DND-41 (cell line): Measurements from ENCODE around the gene HSP90AB1.

Source experiments
- ATAC-seq: fragments of 200-7000 bp; cut with Tn5 transposase; 3 replicates; pipeline ENCODE4 v1.9.1; 2021; ENCODE audit warnings: low read depth; ENCODE audit not compliant: insufficient read depth
- DNase-seq: peaks from one replicate; pipeline ENCODE4 v3.0.0-alpha.2; 2020
- H2AFZ ChIP-seq: 2 replicates; pipeline ENCODE4 v1.6.0; 2012; ENCODE audit warnings: low read depth, low read length
- H3K27ac ChIP-seq: 2 replicates; pipeline ENCODE4 v1.5.1; 2012; ENCODE audit warnings: low read length, inconsistent platforms
- H3K27me3 ChIP-seq: fragments of 200-600 bp; sonication (generic); 2 replicates; pipeline ENCODE4 v1.6.0; 2012; ENCODE audit warnings: low read length, mild to moderate bottlenecking, inconsistent platforms; ENCODE audit not compliant: insufficient read depth, poor library complexity
- H3K36me3 ChIP-seq: 2 replicates; pipeline ENCODE4 v1.5.1; 2012; ENCODE audit warnings: low read length, inconsistent platforms; ENCODE audit not compliant: insufficient read depth
- H3K4me1 ChIP-seq: 2 replicates; pipeline ENCODE4 v1.5.1; 2012; ENCODE audit warnings: mild to moderate bottlenecking, low read length; ENCODE audit not compliant: insufficient read depth
- H3K4me2 ChIP-seq: 2 replicates; pipeline ENCODE4 v1.6.0; 2012; ENCODE audit warnings: mild to moderate bottlenecking, moderate library complexity, low read length, inconsistent platforms; ENCODE audit not compliant: insufficient read depth
- H3K4me3 ChIP-seq, 2 experiments: fragments of 200-600 bp in 1 of 2; shearing (Covaris generic) in 1 of 2; 2 replicates each; pipeline ENCODE4 v1.5.1; 2012 to 2016; ENCODE audit warnings: inconsistent platforms in 2 of 2, low read length in 2 of 2, mild to moderate bottlenecking in 2 of 2, low read depth in 1 of 2, moderate library complexity in 1 of 2
- H3K79me2 ChIP-seq: 2 replicates; pipeline ENCODE4 v1.6.0; 2012; ENCODE audit warnings: low read length, inconsistent platforms; ENCODE audit not compliant: insufficient read depth
- H3K9ac ChIP-seq: 2 replicates; pipeline ENCODE4 v1.6.0; 2012; ENCODE audit warnings: low read depth, mild to moderate bottlenecking, inconsistent platforms, low read length, moderate library complexity
- H3K9me3 ChIP-seq: 2 replicates; pipeline ENCODE4 v1.5.1; 2012; ENCODE audit warnings: low read length, moderate library complexity, mild to moderate bottlenecking, inconsistent platforms; ENCODE audit not compliant: insufficient read depth, severe bottlenecking
- H4K20me1 ChIP-seq: 2 replicates; pipeline ENCODE4 v1.6.0; 2012; ENCODE audit warnings: low read length; ENCODE audit not compliant: insufficient read depth
- EZH2 ChIP-seq: IDR thresholded peaks from 3 replicates; pipeline ENCODE4 v1.6.1; 2012; ENCODE audit warnings: borderline replicate concordance, low read depth, mild to moderate bottlenecking, moderate library complexity, low read length, inconsistent platforms; ENCODE audit not compliant: severe bottlenecking
- TF ChIP-seq, protein P1 (sequence below): IDR thresholded peaks from 2 replicates; pipeline ENCODE4 v1.5.1; 2012; ENCODE audit warnings: borderline replicate concordance, low read length, moderate library complexity, mild to moderate bottlenecking; ENCODE audit not compliant: poor library complexity, severe bottlenecking; ENCODE audit errors: extremely low read depth

HSP90AB1 gene

DNA sequence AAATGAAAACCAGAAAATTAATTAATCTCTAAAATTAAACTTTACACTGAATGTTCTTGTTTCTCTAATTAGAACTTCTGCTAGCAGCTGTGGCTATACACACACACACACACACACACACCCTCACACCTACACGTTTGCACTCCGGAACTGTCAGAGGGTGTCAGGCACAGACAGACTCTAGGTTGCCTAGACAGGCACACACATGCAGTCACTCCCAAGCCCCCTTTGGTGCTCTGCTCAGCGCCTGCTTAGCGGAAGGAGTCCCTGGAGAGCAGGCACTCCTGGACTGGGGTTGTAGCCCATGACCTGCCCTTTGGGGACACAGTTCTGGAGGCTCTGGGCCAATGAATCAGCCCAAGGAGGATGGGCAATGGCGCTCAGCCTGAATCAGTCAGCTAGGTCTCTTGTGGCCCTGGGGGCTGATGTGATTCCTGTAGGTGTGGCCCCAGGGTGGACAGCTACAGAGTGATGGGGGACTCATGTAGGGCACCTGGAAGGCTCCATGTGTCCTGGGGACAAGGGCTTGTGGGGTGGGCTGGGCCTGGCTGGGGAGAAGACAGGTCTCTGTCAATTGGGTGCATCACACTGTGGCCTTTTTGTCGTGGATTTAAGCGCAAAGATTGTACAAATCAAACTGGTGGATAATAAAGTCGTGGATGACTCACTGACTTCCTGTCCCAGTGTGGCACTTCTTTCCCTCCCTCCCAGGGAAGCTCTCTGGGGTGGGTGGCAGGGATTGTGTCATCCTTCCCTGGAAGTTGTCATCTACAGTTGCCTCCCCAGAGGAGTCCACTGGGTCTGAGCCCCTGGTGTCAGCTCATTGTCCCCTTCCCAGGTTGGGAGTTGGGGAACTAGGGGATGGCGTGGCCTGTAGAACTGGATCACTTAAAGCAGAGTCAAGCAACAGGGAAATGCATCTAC is 32.1 kb downstream of the HSP90AB1 start:
- Histone ChIP-seq H3K4me1 (no peaks in the 10 kb centered on the region), H4K20me1 (0 out of 2 replicates have a peak, but pooled peaks cover 13% of the 10 kb centered on the region), H3K4me2 (no peak overlapping the region), H3K9me3 (no peaks in the 10 kb centered on the region), H3K79me2 (no peaks in the 10 kb centered on the region), H3K27ac (no peak overlapping the region), H3K9ac (no peak overlapping the region), H3K27me3 (peaks cover 6% of the 10 kb centered on the region), H3K36me3 (no peaks in the 10 kb centered on the region), H2AFZ (no peak overlapping the region), H3K4me3 (no peak overlapping the region)
- 0 out of 3 replicates have a peak, but pooled peaks have one; percentile 29 for ATAC-seq
- DNase-seq: no peak
- TF ChIP-seq, protein P1, sequence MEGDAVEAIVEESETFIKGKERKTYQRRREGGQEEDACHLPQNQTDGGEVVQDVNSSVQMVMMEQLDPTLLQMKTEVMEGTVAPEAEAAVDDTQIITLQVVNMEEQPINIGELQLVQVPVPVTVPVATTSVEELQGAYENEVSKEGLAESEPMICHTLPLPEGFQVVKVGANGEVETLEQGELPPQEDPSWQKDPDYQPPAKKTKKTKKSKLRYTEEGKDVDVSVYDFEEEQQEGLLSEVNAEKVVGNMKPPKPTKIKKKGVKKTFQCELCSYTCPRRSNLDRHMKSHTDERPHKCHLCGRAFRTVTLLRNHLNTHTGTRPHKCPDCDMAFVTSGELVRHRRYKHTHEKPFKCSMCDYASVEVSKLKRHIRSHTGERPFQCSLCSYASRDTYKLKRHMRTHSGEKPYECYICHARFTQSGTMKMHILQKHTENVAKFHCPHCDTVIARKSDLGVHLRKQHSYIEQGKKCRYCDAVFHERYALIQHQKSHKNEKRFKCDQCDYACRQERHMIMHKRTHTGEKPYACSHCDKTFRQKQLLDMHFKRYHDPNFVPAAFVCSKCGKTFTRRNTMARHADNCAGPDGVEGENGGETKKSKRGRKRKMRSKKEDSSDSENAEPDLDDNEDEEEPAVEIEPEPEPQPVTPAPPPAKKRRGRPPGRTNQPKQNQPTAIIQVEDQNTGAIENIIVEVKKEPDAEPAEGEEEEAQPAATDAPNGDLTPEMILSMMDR: no peak
- TF ChIP-seq EZH2: no peak

DNA sequence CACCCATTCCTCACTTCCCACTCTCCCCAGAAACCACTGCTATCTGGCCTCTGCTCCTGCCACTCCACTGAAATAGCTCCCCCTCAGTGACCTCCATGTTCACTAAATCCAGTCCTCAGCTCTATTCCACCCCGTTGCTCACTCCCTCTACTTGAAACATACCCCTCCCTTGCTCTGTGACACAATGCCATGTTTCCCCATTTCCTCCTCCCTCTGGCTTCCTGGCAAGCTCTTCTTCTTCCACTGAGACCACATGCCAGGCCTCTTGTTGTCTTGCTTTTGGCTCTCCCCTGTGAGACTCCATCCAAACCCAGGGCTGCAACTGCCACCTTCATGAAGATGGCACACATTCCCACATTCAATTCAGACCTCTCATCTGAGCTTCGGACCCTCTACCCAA is 37.2 kb downstream of the HSP90AB1 start:
- no peaks in the 10 kb centered on the region for H3K79me2 ChIP-seq
- DNase-seq (no peak), ATAC-seq (no peak)
- H3K27ac ChIP-seq: no peak overlapping the region
- no peaks in the 10 kb centered on the region for H3K4me1 ChIP-seq
- no peak overlapping the region for H2AFZ ChIP-seq
- H4K20me1 ChIP-seq: peaks cover 17% of the 10 kb centered on the region
- no peak overlapping the region for H3K9ac ChIP-seq
- TF ChIP-seq EZH2: no peak
- TF ChIP-seq, protein P1: no peak
- H3K4me3 ChIP-seq: no peak overlapping the region
- H3K36me3 ChIP-seq: no peaks in the 10 kb centered on the region
- no peak overlapping the region for H3K4me2 ChIP-seq
- peaks cover 14% of the 10 kb centered on the region for H3K27me3 ChIP-seq
- H3K9me3 ChIP-seq: no peaks in the 10 kb centered on the region

DNA sequence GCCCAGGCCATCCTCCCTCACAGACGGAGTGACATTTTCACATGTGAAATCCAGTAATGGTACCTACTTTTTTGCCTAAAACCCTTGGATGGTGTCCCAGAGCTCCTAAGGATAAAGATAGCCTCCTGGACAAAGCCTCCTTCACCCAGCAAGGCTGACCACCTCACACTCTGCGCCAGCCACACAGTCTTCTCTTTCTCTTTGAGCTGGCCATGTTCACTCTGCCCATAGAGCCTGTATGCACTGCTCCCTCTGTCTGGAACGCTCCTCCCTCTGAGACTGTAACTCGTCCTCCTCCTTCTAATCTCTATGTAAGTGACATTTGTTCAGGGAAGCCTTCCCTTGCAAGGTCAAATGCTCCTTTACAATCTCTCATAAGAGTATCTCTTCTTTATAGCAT is 38.0 kb downstream of the HSP90AB1 start:
- no peak overlapping the region for H2AFZ ChIP-seq
- no peak for TF ChIP-seq EZH2
- TF ChIP-seq, protein P1: no peak
- peaks cover 17% of the 10 kb centered on the region for H4K20me1 ChIP-seq
- H3K4me3 ChIP-seq: no peak overlapping the region
- no peak overlapping the region for H3K4me2 ChIP-seq
- no peaks in the 10 kb centered on the region for H3K36me3 ChIP-seq
- ATAC-seq: no peak
- no peak overlapping the region for H3K9ac ChIP-seq
- H3K27me3 ChIP-seq: peaks cover 18% of the 10 kb centered on the region
- no peak overlapping the region for H3K27ac ChIP-seq
- DNase-seq: no peak
- H3K9me3 ChIP-seq: no peaks in the 10 kb centered on the region
- H3K79me2 ChIP-seq: no peaks in the 10 kb centered on the region
- no peaks in the 10 kb centered on the region for H3K4me1 ChIP-seq
